Heart left ventricle (tissue), 13 donors: ENCODE measurements around the gene FAAP100.
A peak's percentile ranks its signal among the peaks of the same experiment; 100 is the strongest.

ENCODE experiments used
- CTCF ChIP-seq, 12 donors: fragments of 200-600 bp; sonication (generic) in 4 of 12; IDR thresholded peaks; one replicate each; pipeline versions ENCODE4 v1.5.0 to v1.8.0; 2018 to 2022; ENCODE audit warnings: antibody characterized with exemption in 12 of 12, mild to moderate bottlenecking in 5 of 12
- POLR2A ChIP-seq, 2 donors: fragments of 450-650 bp; IDR thresholded peaks; one replicate each; pipeline ENCODE4 v1.6.1; 2017; ENCODE audit warnings: antibody characterized with exemption in 2 of 2, mild to moderate bottlenecking in 2 of 2, moderate library complexity in 2 of 2
- donor health status: ischemic (EF 13 %, LVEDD 7.1; RV severe dilation, severe dysfunction).
- donor health status: DM: no; HTN: yes; CAD: no.
- donor health status: DM: no; HTN: no; CAD: no.
- donor health status: ischemic (EF 25% LVEDD 6.9; RV normal size, moderate dysfunction).
- donor health status: ischemic (EF 25% LVEDD 5.7; RV mildly dilated, moderate dysfunction).
- donor health status: ischemic (EF 35%, LVEDD 5.7; RV mildly dilated, moderate dysfunction).
- donor health status: nonischemic (EF 11% LVEDD 7.7; RV severe dilation, severe dysfunction).
- donor health status: DM: yes; HTN: yes; CAD: no.
- donor health status: PGD.
- donor health status: ischemic (EF 29% LVEDD 5.4; RV normal size, mild dysfunction).
- donor health status: nonischemic (EF 23%, LVEDD 6.1; RV moderate dilation, normal function).

GRCh38 chr17:81527591-81528383 is 24.4 kb downstream of the FAAP100 start, which contains the start of gene FSCN2:
- TF ChIP-seq CTCF (IDR thresholded peaks at IDR 0.05) = peak in 1 of 12 donors; percentile 29
- TF ChIP-seq POLR2A (IDR thresholded peaks at IDR 0.05) = no peak
